Tongue (tissue), 2 donors: ENCODE measurements around the gene GAB1. TPM values are rescaled to one million over a fixed set of nuclear protein-coding genes. Genes with fewer than 3 reads are reported as not detected.
A peak's percentile ranks its signal among the peaks of the same experiment; 100 is the strongest.

ENCODE experiments used
- DNase-seq: peaks from one replicate; pipeline ENCODE4 v3.0.0-alpha.2; 2015
- total RNA-seq: library from RNA; depleted of rRNA; stranded (reverse); fragments of >200 nt; gene quantifications from one replicate; pipeline ENCODE4 v1.2.3, GENCODE V29; 2014

Gene GAB1
- total RNA-seq, 1 donor from 2014 or later = 49.6 TPM

- no peak for DNase-seq
Measured at GRCh38 chr4:143417679-143418403, 81.2 kb downstream of the GAB1 start.

GRCh38 chr4:143420227-143420626 is 83.6 kb downstream of the GAB1 start:
- DNase-seq = no peak

- no peak for DNase-seq
Measured at GRCh38 chr4:143421609-143422008, 84.9 kb downstream of the GAB1 start.

GRCh38 chr4:143424276-143424675 is 87.6 kb downstream of the GAB1 start:
- DNase-seq = no peak

GRCh38 chr4:143431526-143432257 is 95.0 kb downstream of the GAB1 start:
- no peak for DNase-seq

GRCh38 chr4:143432258-143432591 is 95.5 kb downstream of the GAB1 start:
- no peak for DNase-seq

GRCh38 chr4:143433231-143433630 is 96.6 kb downstream of the GAB1 start:
- DNase-seq = no peak

- no peak for DNase-seq
Measured at GRCh38 chr4:143435955-143436354, 99.3 kb downstream of the GAB1 start.

GRCh38 chr4:143437476-143437875 is 100.8 kb downstream of the GAB1 start:
- DNase-seq = no peak

- no peak for DNase-seq
Measured at GRCh38 chr4:143437937-143438336, 101.3 kb downstream of the GAB1 start.

GRCh38 chr4:143438710-143439109 is 102.0 kb downstream of the GAB1 start:
- DNase-seq = no peak

GRCh38 chr4:143441109-143441508 is 104.4 kb downstream of the GAB1 start:
- no peak for DNase-seq

GRCh38 chr4:143441678-143442077 is 105.0 kb downstream of the GAB1 start:
- no peak for DNase-seq

- DNase-seq = peak; percentile 2
Measured at GRCh38 chr4:143443728-143444127, 107.1 kb downstream of the GAB1 start.

GRCh38 chr4:143451186-143451585 is 114.5 kb downstream of the GAB1 start:
- DNase-seq = no peak

GRCh38 chr4:143455211-143455610 is 118.5 kb downstream of the GAB1 start:
- DNase-seq = no peak

GRCh38 chr4:143458966-143459365 is 122.3 kb downstream of the GAB1 start:
- no peak for DNase-seq

GRCh38 chr4:143473334-143474126 is 136.9 kb downstream of the GAB1 start:
- no peak for DNase-seq

- no peak for DNase-seq
Measured at GRCh38 chr4:143477487-143477886, 140.8 kb downstream of the GAB1 start.

GRCh38 chr4:143481361-143481760 is 144.7 kb downstream of the GAB1 start:
- no peak for DNase-seq

- peak; percentile 65 for DNase-seq
Measured at GRCh38 chr4:143482840-143483239, 146.2 kb downstream of the GAB1 start.

GRCh38 chr4:143486314-143486713 is 149.6 kb downstream of the GAB1 start:
- DNase-seq = no peak

- no peak for DNase-seq
Measured at GRCh38 chr4:143488687-143489086, 152.0 kb downstream of the GAB1 start.
